Vagina (tissue), 2 donors: ENCODE data around the gene SERINC1.

Source experiments
- POLR2A ChIP-seq, 2 donors: fragments of 450-650 bp; IDR thresholded peaks; one replicate each; pipeline ENCODE4 v1.6.1; 2017; ENCODE audit warnings: antibody characterized with exemption in 2 of 2, mild to moderate bottlenecking in 2 of 2, moderate library complexity in 2 of 2
- POLR2AphosphoS5 ChIP-seq, 2 donors: sonication (generic); formaldehyde crosslinking; IDR thresholded peaks; one replicate each; pipeline ENCODE4 v1.9.0; 2017; ENCODE audit warnings: antibody characterized with exemption in 2 of 2, mild to moderate bottlenecking in 2 of 2, low read depth in 1 of 2; ENCODE audit not compliant: insufficient read depth in 1 of 2
- TF ChIP-seq, protein P1 (sequence below), 3 experiments: fragments of 450-650 bp in 2 of 3; fragments of 200-600 bp in 1 of 3; sonication (generic) in 1 of 3; IDR thresholded peaks; one replicate each; pipeline ENCODE4 v1.5.1; 2017 to 2019; ENCODE audit warnings: antibody characterized with exemption in 3 of 3, mild to moderate bottlenecking in 2 of 3, moderate library complexity in 2 of 3

DNA sequence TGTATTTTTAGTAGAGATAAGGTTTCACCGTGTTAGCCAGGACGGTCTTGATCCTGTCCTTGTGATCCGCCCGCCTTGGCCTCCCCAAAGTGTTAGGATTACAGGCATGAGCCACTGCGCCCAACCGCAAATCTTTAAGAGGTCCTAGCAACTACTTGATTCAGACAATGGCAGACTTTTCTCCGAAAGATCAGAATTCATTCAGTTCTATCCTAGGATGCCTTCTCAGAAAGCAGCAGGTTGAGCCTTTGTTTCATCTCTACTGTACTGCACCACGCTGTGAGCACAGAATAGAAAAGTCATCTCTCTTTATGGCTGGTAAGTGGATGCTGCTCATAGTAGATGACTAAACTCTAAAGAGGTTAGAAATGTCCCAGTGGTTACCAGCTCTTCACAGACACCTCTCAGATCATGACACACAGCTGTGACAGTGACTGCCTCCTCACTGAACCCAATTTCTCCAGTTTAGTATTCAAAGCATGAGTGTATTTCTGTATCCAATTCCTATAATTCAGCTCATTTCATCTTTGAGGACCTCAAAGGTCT is 78.2 kb downstream of the SERINC1 start:
- TF ChIP-seq, protein P1, sequence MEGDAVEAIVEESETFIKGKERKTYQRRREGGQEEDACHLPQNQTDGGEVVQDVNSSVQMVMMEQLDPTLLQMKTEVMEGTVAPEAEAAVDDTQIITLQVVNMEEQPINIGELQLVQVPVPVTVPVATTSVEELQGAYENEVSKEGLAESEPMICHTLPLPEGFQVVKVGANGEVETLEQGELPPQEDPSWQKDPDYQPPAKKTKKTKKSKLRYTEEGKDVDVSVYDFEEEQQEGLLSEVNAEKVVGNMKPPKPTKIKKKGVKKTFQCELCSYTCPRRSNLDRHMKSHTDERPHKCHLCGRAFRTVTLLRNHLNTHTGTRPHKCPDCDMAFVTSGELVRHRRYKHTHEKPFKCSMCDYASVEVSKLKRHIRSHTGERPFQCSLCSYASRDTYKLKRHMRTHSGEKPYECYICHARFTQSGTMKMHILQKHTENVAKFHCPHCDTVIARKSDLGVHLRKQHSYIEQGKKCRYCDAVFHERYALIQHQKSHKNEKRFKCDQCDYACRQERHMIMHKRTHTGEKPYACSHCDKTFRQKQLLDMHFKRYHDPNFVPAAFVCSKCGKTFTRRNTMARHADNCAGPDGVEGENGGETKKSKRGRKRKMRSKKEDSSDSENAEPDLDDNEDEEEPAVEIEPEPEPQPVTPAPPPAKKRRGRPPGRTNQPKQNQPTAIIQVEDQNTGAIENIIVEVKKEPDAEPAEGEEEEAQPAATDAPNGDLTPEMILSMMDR (IDR thresholded peaks at IDR 0.05): no peak
- no peak for TF ChIP-seq POLR2AphosphoS5 (IDR thresholded peaks at IDR 0.05; ENCODE audit: insufficient read depth in 1 of 2, low read depth in 1 of 2)
- TF ChIP-seq POLR2A (IDR thresholded peaks at IDR 0.05): no peak
